Vagina (tissue), 2 donors: ENCODE results near the gene RASSF8.

Source experiments
- CTCF ChIP-seq, 3 experiments: fragments of 450-650 bp in 2 of 3; fragments of 200-600 bp in 1 of 3; sonication (generic) in 1 of 3; IDR thresholded peaks; one replicate each; pipeline ENCODE4 v1.5.1; 2017 to 2019; ENCODE audit warnings: antibody characterized with exemption in 3 of 3, mild to moderate bottlenecking in 2 of 3, moderate library complexity in 2 of 3
- POLR2A ChIP-seq, 2 donors: fragments of 450-650 bp; IDR thresholded peaks; one replicate each; pipeline ENCODE4 v1.6.1; 2017; ENCODE audit warnings: antibody characterized with exemption in 2 of 2, mild to moderate bottlenecking in 2 of 2, moderate library complexity in 2 of 2
- POLR2AphosphoS5 ChIP-seq, 2 donors: sonication (generic); formaldehyde crosslinking; IDR thresholded peaks; one replicate each; pipeline ENCODE4 v1.9.0; 2017; ENCODE audit warnings: antibody characterized with exemption in 2 of 2, mild to moderate bottlenecking in 2 of 2, low read depth in 1 of 2; ENCODE audit not compliant: insufficient read depth in 1 of 2

- TF ChIP-seq CTCF (IDR thresholded peaks at IDR 0.05) (no peak), POLR2A (IDR thresholded peaks at IDR 0.05) (peak in 1 of 2 donors; percentile 86), POLR2AphosphoS5 (IDR thresholded peaks at IDR 0.05; ENCODE audit: insufficient read depth in 1 of 2, low read depth in 1 of 2) (no peak)
Measured at GRCh38 chr12:25958428-25959070, at the start of gene RASSF8.
